NCI-H460 (cell line): ENCODE results near the gene ABCA9. TPM values are rescaled to one million over a fixed set of nuclear protein-coding genes. Genes with fewer than 3 reads are reported as not detected.
"Not testable (repeated sequence)": the region's sequence is repeated elsewhere in the genome, so short reads cannot be mapped to it uniquely, and the experiment has no call there.

Experiments used
- DNase-seq: peaks from one replicate; pipeline ENCODE4 v3.0.0-alpha.2; 2016; ENCODE audit warnings: low read depth; ENCODE audit errors: extremely low read depth
- polyA plus RNA-seq: library from polyadenylated mRNA; depleted of rRNA; stranded (reverse); fragments of >200 nt; gene quantifications from 2 replicates; pipeline ENCODE4 v1.2.3, GENCODE V29; 2014; cell fraction: nucleus; rRNA removed
- total RNA-seq: library from RNA; depleted of rRNA; stranded (reverse); fragments of >200 nt; shearing (Covaris generic); gene quantifications from 2 replicates; pipeline ENCODE4 v1.2.3, GENCODE V29; 2014; rRNA removed

Gene ABCA9
- 0.02 TPM in 1 of 2 replicates, not detected in the other for total RNA-seq
- polyA plus RNA-seq: not detected in 2 replicates

GRCh38 chr17:69060822-69061221, at the start of gene ABCA9:
Gene ABCA9, minus strand, starts transcription at chr17:69060927. Its CDS starts 9,801 bp downstream, at chr17:69051126.
- no peak for DNase-seq

GRCh38 chr17:69105907-69106730, 45.4 kb upstream of the ABCA9 start:
- DNase-seq: no peak

- no peak for DNase-seq
Measured at GRCh38 chr17:69103557-69104233, 43.0 kb upstream of the ABCA9 start.

- no peak for DNase-seq
Measured at GRCh38 chr17:69098625-69099024, 37.9 kb upstream of the ABCA9 start.

GRCh38 chr17:69096541-69096940, 35.8 kb upstream of the ABCA9 start:
- no peak for DNase-seq

GRCh38 chr17:69093995-69094394, 33.3 kb upstream of the ABCA9 start:
- DNase-seq: no peak

- DNase-seq: no peak
Measured at GRCh38 chr17:69093279-69093789, 32.6 kb upstream of the ABCA9 start.

- no peak for DNase-seq
Measured at GRCh38 chr17:69090365-69090764, 29.6 kb upstream of the ABCA9 start.

- DNase-seq: no peak
Measured at GRCh38 chr17:69088643-69089200, 28.0 kb upstream of the ABCA9 start.

- DNase-seq: no peak
Measured at GRCh38 chr17:69086641-69087040, 25.9 kb upstream of the ABCA9 start.

- DNase-seq: no peak
Measured at GRCh38 chr17:69084911-69085310, 24.2 kb upstream of the ABCA9 start.

GRCh38 chr17:69082696-69083095, 22.0 kb upstream of the ABCA9 start:
- DNase-seq: no peak

- no peak for DNase-seq
Measured at GRCh38 chr17:69078864-69079263, 18.1 kb upstream of the ABCA9 start.

GRCh38 chr17:69075823-69076222, 15.1 kb upstream of the ABCA9 start:
- DNase-seq: no peak

- not testable (repeated sequence) for DNase-seq
Measured at GRCh38 chr17:69073392-69073791, 12.7 kb upstream of the ABCA9 start.

GRCh38 chr17:69072803-69073256, 12.1 kb upstream of the ABCA9 start:
- DNase-seq: not testable (repeated sequence)

- DNase-seq: not testable (repeated sequence)
Measured at GRCh38 chr17:69071233-69071586, 10.5 kb upstream of the ABCA9 start.

GRCh38 chr17:69070378-69071232, 9.9 kb upstream of the ABCA9 start:
- DNase-seq: not testable (repeated sequence)

GRCh38 chr17:69069226-69069750, 8.6 kb upstream of the ABCA9 start:
- no peak for DNase-seq
